Measurements from ENCODE around the gene LAMB1.

Gene LAMB1

GRCh38 chr7:107936312-107936711 is 66.6 kb downstream of the LAMB1 start:
- H3K4me3 ChIP-seq (ENCODE audit: low read length) = no peak overlapping the region
- no peak for TF ChIP-seq CTCF (IDR thresholded peaks at IDR 0.05; ENCODE audit: insufficient read depth, low read depth, low read length, missing control alignments)
- no peak for DNase-seq (ENCODE audit: low read depth)

DNA sequence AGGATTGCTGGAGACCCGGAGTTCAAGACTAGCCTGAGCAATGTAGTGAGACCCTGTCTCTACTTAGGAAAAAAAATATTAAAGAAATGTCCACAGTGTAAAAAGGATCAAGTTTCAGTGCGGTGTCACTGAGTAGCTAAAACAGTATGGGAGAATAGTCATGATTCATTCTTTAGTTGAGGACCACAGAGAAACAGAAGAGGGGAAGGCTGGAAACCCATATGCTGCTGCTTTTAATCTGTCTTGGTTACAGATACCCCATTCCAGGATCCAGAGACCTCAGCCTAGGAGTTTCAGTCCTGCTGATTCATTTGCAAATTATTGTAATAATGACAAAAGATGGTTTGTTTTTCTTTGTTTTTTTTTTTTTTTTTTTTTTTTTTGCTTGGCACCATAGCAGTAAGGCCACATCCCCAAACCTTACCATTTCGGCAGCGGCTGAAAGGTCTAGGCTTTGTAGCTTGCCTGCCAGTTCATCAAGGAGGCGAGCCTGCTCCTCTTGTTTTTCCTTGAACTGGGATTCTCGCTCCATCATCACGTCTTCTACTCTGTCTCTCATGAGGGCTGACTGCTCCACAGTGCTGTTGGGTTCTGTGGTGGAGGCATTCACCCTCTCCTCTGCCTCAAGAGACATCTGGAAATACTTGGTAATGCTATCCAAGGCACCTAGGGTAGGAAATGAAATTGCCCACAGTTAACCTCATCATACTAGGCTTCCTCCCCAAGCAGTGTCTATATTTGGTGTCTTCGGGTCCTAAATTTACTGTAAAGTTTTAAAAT is 67.8 kb downstream of the LAMB1 start:
- TF ChIP-seq CTCF (IDR thresholded peaks at IDR 0.05; ENCODE audit: insufficient read depth, low read depth, low read length, missing control alignments) = no peak
- no peak overlapping the region for H3K4me3 ChIP-seq (ENCODE audit: low read length)
- no peak for DNase-seq (ENCODE audit: low read depth)

DNA sequence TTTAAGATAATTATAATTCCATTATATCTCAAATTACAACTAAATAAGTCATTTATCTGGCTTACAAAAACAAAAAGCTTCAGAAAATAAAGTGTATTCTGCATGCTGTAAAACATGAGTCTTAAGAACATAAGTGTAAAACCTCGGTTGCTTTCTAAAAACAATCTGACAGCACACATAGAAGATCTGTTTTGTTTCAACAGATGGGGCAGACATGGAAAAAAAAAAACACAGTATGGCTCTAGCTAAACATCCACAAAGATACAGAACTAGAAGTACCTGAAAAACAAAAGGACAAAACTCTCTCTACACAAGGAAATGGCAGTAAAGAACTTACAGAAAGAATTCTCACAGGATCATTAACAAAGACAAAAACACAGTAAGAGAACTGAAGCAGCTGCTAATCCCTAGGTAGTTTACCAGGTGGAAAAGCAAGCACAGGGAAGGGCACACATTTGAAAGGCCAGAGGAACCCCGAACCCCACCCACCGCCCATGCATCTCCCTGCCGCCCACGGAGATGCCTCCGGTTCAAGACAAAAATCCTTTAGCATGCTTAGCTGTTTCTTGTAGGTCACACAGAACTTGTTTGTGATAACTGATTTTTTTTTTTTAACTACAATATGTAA is 69.5 kb downstream of the LAMB1 start:
- DNase-seq (ENCODE audit: low read depth) = no peak
- TF ChIP-seq CTCF (IDR thresholded peaks at IDR 0.05; ENCODE audit: insufficient read depth, low read depth, low read length, missing control alignments) = no peak
- H3K4me3 ChIP-seq (ENCODE audit: low read length) = no peak overlapping the region

- H3K4me3 ChIP-seq (ENCODE audit: low read length) = no peak overlapping the region
- DNase-seq (ENCODE audit: low read depth) = no peak
- TF ChIP-seq CTCF (IDR thresholded peaks at IDR 0.05; ENCODE audit: insufficient read depth, low read depth, low read length, missing control alignments) = no peak
These were observed 70.2 kb downstream of the LAMB1 start for GRCh38 chr7:107932805-107933204.

- no peak for TF ChIP-seq CTCF (IDR thresholded peaks at IDR 0.05; ENCODE audit: insufficient read depth, low read depth, low read length, missing control alignments)
- DNase-seq (ENCODE audit: low read depth) = no peak
- no peak overlapping the region for H3K4me3 ChIP-seq (ENCODE audit: low read length)
These were observed 71.0 kb downstream of the LAMB1 start for GRCh38 chr7:107931740-107932515.

DNA sequence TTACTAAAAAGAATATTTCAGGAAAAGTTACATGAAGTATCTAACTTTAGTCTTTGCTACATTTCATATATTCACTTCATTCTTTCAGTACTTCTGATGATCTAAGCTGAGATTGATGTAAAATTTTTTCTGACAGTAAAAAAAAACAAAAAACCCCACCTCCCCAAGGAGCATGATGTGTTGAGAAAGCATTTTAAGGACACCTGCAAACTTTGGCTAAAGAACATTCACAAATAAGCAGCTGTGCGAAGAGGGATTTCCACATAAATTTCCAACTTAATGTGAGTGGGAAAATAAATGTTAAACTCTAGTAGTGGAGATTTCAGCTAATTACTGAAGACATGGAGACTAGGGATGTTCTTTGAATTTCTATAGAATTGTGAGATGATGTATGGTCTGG is 76.5 kb downstream of the LAMB1 start:
- no peak for DNase-seq (ENCODE audit: low read depth)
- H3K4me3 ChIP-seq (ENCODE audit: low read length) = no peak overlapping the region
- TF ChIP-seq CTCF (IDR thresholded peaks at IDR 0.05; ENCODE audit: insufficient read depth, low read depth, low read length, missing control alignments) = no peak
